ENCODE results near the gene OR10AG1. TPM values are rescaled to one million over a fixed set of nuclear protein-coding genes. Genes with fewer than 3 reads are reported as not detected.

Gene OR10AG1
- total and polyA plus RNA-seq, 10 of the 15 experiments (the other 5 are each of a cell fraction or from before 2014, with no cell fraction given), result not detected

GRCh38 chr11:55956521-55956920, 13.2 kb downstream of the OR10AG1 start:
- no peak overlapping the region for H3K9ac ChIP-seq (ENCODE audit: control insufficient read depth, insufficient read depth, low read length)
- H3K4me2 ChIP-seq (ENCODE audit: control insufficient read depth, insufficient read depth), result no peak overlapping the region
- H3K9me3 ChIP-seq (replicated peaks; ENCODE audit: control insufficient read depth, insufficient read depth, low read length), result no peaks in the 10 kb centered on the region
- ChIA-PET RAD21 (ENCODE audit: unreplicated experiment) (no interaction called here), CTCF (no interaction called here), POLR2A (no interaction called here), SMC1A (ENCODE audit: uncharacterized antibody, unreplicated experiment) (interaction anchor here (0.9 to 1.0 kb wide), 2 partner anchors 11 to 826 kb away, joined by 3 to 8 read pairs; no protein-coding TSS in a partner anchor)
- no peak for ATAC-seq
- 0% methylated on average over 4 of the region's 4 CpGs for WGBS (ENCODE audit: insufficient coverage, insufficient replicate concordance, low lambda C conversion rate, missing lambda C conversion rate)
- intact Hi-C loops (cut with micrococcal nuclease; ENCODE audit: unreplicated experiment), result loop anchor here (5.0 kb wide), 1 partner anchor 239 kb away; no protein-coding TSS in a partner anchor
- no peaks in the 10 kb centered on the region for H3K27me3 ChIP-seq (replicated peaks in 1 of 2; ENCODE audit: control insufficient read depth in 2 of 2, insufficient read depth in 2 of 2, low read length in 1 of 2)
- FAIRE-seq, result no peak
- in situ Hi-C loops (cut with MboI), result no loop called here
- BruUV-seq (replicated peaks), result no TSS peak
- no peak overlapping the region for H3K27ac ChIP-seq (ENCODE audit: control insufficient read depth, insufficient read depth)
- no peaks in the 10 kb centered on the region for H3K79me2 ChIP-seq (ENCODE audit: control insufficient read depth, insufficient read depth, low read length)
- no peak overlapping the region for H3K4me3 ChIP-seq
- DNase-seq (ENCODE audit: low read depth, low spot score), result no peak
- no peak overlapping the region for H2AFZ ChIP-seq (ENCODE audit: control insufficient read depth, low read depth, low read length)
- no peaks in the 10 kb centered on the region for H3K36me3 ChIP-seq (ENCODE audit: control insufficient read depth in 2 of 2, insufficient read depth in 2 of 2, low read length in 1 of 2)
- no peak for TF ChIP-seq SMC3 (IDR thresholded peaks at IDR 0.05; ENCODE audit: borderline replicate concordance, low read length)
- no peak for TF ChIP-seq POLR2AphosphoS5 (IDR thresholded peaks at IDR 0.05; ENCODE audit: low read length)
- TF ChIP-seq CUX1 (IDR thresholded peaks at IDR 0.05; ENCODE audit: insufficient replicate concordance, low read depth, low read length), result no peak
- no peak for TF ChIP-seq MTA3 (IDR thresholded peaks at IDR 0.05; ENCODE audit: borderline replicate concordance, low read length)
- H4K20me1 ChIP-seq (ENCODE audit: control insufficient read depth, insufficient read depth), result no peaks in the 10 kb centered on the region
- no peaks in the 10 kb centered on the region for H3K4me1 ChIP-seq (ENCODE audit: control insufficient read depth, insufficient read depth, low read length)

Measured in GM12878 (cell line).